Neural crest cell (in vitro differentiated cells): Measurements from ENCODE around the gene SEPHS1. TPM values are rescaled to one million over a fixed set of nuclear protein-coding genes. Genes with fewer than 3 reads are reported as not detected.

Experiments
- DNase-seq: peaks from one replicate; pipeline ENCODE4 v3.0.0; 2021; ENCODE audit warnings: low read depth, mixed read lengths, low spot score
- H3K27ac Mint-ChIP-seq: one replicate; pipeline ENCODE4 v1.8.0; 2021; ENCODE audit warnings: mild to moderate bottlenecking, mixed read lengths; ENCODE audit not compliant: unreplicated experiment
- H3K27me3 Mint-ChIP-seq: 2 replicates; pipeline ENCODE4 v1.8.0; 2021; ENCODE audit warnings: low read depth, mild to moderate bottlenecking, mixed read lengths
- H3K36me3 Mint-ChIP-seq: 2 replicates; pipeline ENCODE4 v1.8.0; 2021; ENCODE audit warnings: low read depth, mild to moderate bottlenecking, mixed read lengths
- H3K4me1 Mint-ChIP-seq: 2 replicates; pipeline ENCODE4 v1.8.0; 2021; ENCODE audit warnings: mixed read lengths
- H3K4me3 Mint-ChIP-seq: one replicate; pipeline ENCODE4 v1.8.0; 2021; ENCODE audit warnings: mild to moderate bottlenecking, mixed read lengths
- H3K9me3 Mint-ChIP-seq: 2 replicates; pipeline ENCODE4 v1.8.0; 2021; ENCODE audit warnings: mixed read lengths
- CTCF ChIP-seq: fragments of 200-600 bp; sonication (generic); conservative IDR thresholded peaks from 2 replicates; pipeline ENCODE4 v1.5.0; 2021; ENCODE audit warnings: antibody characterized with exemption, mild to moderate bottlenecking
- total RNA-seq: library from RNA; stranded (reverse); gene quantifications from 2 replicates; pipeline ENCODE4 v1.2.1, GENCODE V29; 2021

Gene SEPHS1
- total RNA-seq, 1 donor from 2014 or later: 158 TPM

- DNase-seq: no peak
- Mint-ChIP-seq H3K4me1 (peaks cover 27% of the 10 kb centered on the region), H3K4me3 (no peak overlapping the region), H3K27ac (no peak overlapping the region), H3K9me3 (no peaks in the 10 kb centered on the region), H3K27me3 (no peaks in the 10 kb centered on the region), H3K36me3 (no peaks in the 10 kb centered on the region)
- TF ChIP-seq CTCF: no peak
Measured at GRCh38 chr10:13268310-13268709, 79.8 kb downstream of the SEPHS1 start.

Other genes starting within 250 kb of the SEPHS1 start
- 6.2 and 7.5 TPM in 2 replicates for gene OPTN, start 248.1 kb downstream of the SEPHS1 start, total RNA-seq
- 76.3 and 80.6 TPM in 2 replicates for gene MCM10, start 186.7 kb downstream of the SEPHS1 start, total RNA-seq
- gene UCMA, start 113.9 kb downstream of the SEPHS1 start, total RNA-seq: not detected in 2 replicates
- gene PHYH, start 48.2 kb downstream of the SEPHS1 start, total RNA-seq: 14.9 and 15.1 TPM in 2 replicates
- 21.9 and 25.0 TPM in 2 replicates for gene BEND7, start 180.7 kb upstream of the SEPHS1 start, total RNA-seq
- 14.6 and 15.0 TPM in 2 replicates for gene PRPF18, start 238.7 kb upstream of the SEPHS1 start, total RNA-seq